Measurements from ENCODE around the gene IPO11.
"Not testable (repeated sequence)": the region's sequence is repeated elsewhere in the genome, so short reads cannot be mapped to it uniquely, and the experiment has no call there.

The IPO11 gene

GRCh38 chr5:62649476-62650113, 237.0 kb downstream of the IPO11 start:
- no peak for TF ChIP-seq CTCF (IDR thresholded peaks at IDR 0.05)
- DNase-seq (ENCODE audit: low spot score), result no peak
- no peak overlapping the region for H3K27ac ChIP-seq
- H3K4me3 ChIP-seq, result no peak overlapping the region

GRCh38 chr5:62650197-62650596, 237.6 kb downstream of the IPO11 start:
- Histone ChIP-seq H3K4me3 (no peak overlapping the region), H3K27ac (no peak overlapping the region)
- TF ChIP-seq CTCF (IDR thresholded peaks at IDR 0.05), result no peak
- DNase-seq (ENCODE audit: low spot score), result no peak

GRCh38 chr5:62652225-62652624, 239.7 kb downstream of the IPO11 start:
- Histone ChIP-seq H3K4me3 (no peak overlapping the region), H3K27ac (no peak overlapping the region)
- TF ChIP-seq CTCF (IDR thresholded peaks at IDR 0.05), result no peak
- DNase-seq (ENCODE audit: low spot score), result no peak

- no peak for TF ChIP-seq CTCF (IDR thresholded peaks at IDR 0.05)
- H3K27ac ChIP-seq, result no peak overlapping the region
- DNase-seq (ENCODE audit: low spot score), result no peak
- no peak overlapping the region for H3K4me3 ChIP-seq
Observed at GRCh38 chr5:62653001-62653863, 240.7 kb downstream of the IPO11 start.

- Histone ChIP-seq H3K4me3 (no peak overlapping the region), H3K27ac (no peak overlapping the region)
- no peak for TF ChIP-seq CTCF (IDR thresholded peaks at IDR 0.05)
- no peak for DNase-seq (ENCODE audit: low spot score)
Observed at GRCh38 chr5:62653864-62654575, 241.5 kb downstream of the IPO11 start.

GRCh38 chr5:62657772-62658171, 245.2 kb downstream of the IPO11 start:
- H3K4me3 ChIP-seq; DNase-seq (ENCODE audit: low spot score); H3K27ac ChIP-seq: not testable (repeated sequence)

GRCh38 chr5:62661126-62661525, 248.6 kb downstream of the IPO11 start:
- no peak for DNase-seq (ENCODE audit: low spot score)
- Histone ChIP-seq H3K27ac (no peak overlapping the region), H3K4me3 (no peak overlapping the region)
- no peak for TF ChIP-seq CTCF (IDR thresholded peaks at IDR 0.05)

All from coronary artery (tissue), 2 donors.